Nucleus accumbens (tissue), 56 donors: ENCODE measurements around the gene PTPN23.
"Not testable (repeated sequence)": the region's sequence is repeated elsewhere in the genome, so short reads cannot be mapped to it uniquely, and the experiment has no call there.

Experiments
- DNase-seq, 56 donors: peaks; one replicate each; lab custom pipeline; 2025; lab: John Stamatoyannopoulos, UW

PTPN23 gene

DNA sequence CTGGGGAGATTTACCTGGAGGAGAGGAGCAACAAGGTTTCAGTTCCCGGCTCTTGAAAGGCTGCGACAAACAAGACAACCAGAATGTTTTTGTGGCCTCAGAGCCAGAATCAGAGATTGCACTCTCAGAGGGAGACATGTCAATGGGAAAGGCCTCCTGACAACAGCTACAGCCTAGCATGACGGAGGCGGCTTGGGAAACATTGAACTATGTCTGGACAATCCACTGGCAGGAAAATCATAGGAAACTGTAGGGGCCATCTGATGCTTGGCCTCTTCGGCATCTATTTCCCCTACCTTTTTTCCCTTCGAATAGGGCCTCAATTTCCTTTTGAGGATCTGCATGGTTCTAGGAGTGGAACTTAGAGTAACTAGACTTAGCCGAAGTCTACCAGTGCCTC is 13.2 kb upstream of the PTPN23 start:
- DNase-seq: no peak

DNA sequence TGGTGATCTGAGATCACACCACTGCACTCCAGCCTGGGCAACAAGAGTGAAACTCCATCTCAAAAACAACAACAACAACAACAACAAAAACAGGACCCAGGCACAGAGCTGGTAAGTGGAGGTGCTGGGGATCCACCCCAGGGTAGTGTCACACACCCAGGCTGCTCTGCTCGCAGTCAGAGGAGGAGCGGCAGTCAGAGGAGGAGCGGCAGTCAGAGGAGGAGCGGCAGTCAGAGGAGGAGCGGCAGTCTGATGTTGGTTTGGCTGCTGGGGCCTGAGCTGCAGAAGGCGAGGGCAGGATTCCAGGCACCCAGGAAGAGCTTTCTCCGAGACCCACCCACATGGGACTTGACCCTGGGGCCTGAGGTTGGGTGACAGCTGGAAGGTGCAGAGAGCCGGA is 10.8 kb upstream of the PTPN23 start:
- DNase-seq: not testable (repeated sequence)

DNA sequence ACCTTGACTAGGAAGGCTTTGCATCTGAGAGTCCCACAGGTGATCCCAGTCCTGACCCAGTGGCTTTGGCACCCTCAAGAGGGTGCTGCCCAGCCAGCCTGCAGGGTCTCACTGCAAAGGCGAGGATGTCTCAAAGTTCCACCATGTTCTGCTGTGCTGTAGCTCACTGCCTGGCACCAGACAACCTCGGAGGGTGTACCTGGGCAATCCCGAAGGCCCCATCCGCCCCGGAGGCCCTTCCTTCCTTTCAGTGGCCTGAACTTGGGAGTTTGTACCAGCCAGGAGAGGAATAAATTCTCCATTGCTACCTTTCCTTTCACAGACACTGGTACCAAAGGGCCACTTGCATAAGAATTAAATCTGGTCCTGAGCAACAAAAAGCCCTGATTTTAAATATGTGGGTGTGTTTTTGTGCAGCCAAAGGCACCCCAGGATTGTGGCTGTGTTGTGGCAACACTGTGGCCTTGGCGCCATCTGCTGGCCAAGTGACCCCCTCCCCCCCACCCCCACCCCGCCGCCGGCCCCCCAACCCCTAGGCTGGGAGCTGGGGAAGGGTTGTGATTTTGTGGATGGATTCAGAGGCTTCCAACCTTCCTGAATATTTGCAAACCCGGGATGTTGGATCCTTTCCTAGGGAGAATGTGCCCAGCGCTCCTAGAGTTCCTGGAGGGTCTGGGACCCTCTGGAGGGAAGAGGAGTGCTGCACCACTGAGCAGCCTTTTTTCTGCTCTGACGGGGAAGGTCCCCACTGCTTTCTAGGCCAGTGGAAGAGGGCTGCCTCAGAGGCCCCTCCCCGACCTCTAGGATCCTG is 9.7 kb upstream of the PTPN23 start:
- peak in 4 of 56 donors; percentile 3 to 21 (median 8) for DNase-seq

DNA sequence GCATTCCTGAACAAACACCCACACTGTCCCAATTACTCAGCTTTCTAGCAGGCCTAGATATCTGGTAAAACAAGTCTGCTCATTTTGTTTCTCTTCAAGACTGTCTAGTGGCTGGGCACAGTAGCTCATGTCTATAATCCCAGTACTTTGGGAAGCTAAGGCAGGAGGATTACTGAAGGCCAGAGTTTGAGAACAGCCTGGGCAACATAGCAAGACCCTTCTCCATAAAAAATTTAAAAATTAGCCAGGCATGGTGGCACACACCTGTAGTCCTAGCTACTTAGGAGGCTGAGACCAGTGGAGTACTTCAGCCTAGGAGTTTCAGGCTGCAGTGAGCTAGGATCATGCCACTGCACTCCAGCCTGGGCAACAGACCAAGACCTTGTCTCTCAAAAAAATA is 6.2 kb upstream of the PTPN23 start:
- no peak for DNase-seq

DNA sequence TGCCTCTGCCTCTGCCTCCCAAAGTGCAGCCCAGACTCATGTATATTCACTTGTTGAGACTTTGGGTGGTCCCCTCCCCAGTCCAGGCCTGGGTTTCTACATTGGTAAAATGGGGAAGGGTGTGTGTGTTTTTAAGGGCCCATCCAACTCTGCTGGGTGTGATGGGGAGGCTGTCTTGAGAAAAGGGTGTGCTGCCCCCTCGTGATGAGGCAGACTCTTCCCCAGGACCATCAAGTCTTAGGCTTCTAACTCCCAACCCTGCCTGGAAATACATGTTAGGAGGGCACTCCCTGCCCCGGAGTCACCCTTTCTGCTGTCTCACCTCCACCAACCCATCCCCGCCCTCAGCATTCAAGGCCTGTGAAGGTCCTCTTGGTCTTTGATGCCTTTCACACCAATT is 4.4 kb upstream of the PTPN23 start:
- no peak for DNase-seq

DNA sequence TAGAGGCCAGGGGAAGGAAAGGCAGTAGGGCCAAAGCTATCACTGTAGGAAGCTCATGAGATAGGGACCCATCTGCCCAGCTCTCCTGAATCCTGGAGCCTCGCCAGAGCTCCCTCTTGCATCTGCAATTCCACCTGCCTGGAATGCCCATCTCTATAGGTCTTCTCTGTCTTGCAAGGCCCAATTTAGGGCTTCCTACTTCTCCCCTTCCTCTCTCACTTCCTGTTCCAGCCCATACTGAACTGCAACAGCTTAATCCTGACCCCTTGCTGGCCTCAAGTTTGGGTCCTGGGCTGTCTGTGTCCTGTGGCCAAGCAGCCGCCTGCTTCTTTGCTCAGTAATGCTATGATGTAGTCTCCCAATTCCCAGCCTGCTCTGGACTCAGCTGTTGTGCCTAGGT is 3.6 kb upstream of the PTPN23 start:
- no peak for DNase-seq

DNA sequence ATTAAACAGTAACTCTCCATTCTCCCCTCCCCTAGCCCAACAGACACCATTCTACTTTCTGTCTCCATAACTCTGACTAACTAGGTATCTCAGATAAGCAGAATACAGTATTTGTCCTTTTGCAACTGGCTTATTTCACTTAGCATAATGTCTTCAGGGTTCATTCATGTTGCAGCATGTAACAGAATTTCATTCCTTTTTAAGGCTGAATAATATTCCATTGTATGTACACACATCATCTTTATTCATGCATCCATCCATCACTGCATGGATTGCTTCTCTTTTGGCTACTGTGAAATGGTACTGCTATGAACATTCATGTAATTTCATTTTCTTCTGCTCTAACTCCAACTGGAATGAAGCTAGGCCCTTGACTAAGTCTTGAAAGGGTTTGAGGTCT is 2.0 kb upstream of the PTPN23 start:
- DNase-seq: no peak

DNA sequence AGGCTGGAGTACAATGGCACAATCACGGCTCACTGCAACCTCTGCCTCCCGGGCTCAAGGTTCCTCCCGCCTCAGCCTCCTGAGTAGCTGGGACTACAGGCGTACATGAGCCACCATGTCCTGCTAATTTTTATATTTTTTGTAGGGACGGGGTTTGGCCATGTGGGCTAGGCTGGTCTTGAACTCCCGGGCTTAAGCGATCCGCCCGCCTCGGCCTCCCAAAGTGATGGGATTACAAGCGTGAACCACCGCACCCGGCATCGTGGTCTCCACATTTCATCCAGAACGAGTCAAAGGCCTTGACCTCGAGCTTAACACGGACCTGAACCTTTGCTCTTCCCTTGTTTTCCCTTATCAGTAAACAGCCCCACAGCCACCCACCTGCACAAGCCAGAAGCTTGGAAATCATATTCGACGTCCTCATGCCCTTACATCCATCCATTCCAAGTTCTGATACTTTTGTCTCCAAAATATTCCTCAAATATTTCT is 1.4 kb upstream of the PTPN23 start:
- no peak for DNase-seq

DNA sequence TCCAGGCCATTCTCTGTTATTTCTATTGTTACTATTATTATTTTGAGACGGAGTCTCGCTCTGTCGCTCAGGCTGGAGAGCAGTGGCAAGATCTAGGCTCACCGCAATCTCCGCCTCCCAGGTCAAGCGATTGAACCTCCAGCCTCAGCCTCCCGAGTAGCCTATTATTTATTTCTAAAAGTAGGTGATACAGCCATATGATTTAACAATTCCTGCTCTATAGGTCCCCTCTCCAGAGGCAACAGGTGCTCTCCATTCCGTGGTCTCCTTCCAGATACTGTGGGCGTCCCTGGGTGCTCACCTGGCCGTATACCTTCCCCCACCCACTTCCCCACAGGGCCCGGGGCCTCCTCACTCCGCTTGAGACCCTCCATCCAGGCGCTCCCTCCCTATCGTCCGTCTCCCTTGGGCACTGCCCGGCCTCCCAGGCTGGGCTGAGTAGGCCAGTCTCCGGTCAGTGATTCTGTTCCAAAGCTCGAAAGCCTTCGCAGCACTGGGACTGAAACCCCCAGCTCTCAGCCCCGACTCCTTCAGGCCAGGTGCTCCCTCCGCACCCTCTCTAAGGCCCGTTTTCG is 708 bp upstream of the PTPN23 start:
- peak in 2 of 56 donors; percentile 45 to 61 for DNase-seq

DNA sequence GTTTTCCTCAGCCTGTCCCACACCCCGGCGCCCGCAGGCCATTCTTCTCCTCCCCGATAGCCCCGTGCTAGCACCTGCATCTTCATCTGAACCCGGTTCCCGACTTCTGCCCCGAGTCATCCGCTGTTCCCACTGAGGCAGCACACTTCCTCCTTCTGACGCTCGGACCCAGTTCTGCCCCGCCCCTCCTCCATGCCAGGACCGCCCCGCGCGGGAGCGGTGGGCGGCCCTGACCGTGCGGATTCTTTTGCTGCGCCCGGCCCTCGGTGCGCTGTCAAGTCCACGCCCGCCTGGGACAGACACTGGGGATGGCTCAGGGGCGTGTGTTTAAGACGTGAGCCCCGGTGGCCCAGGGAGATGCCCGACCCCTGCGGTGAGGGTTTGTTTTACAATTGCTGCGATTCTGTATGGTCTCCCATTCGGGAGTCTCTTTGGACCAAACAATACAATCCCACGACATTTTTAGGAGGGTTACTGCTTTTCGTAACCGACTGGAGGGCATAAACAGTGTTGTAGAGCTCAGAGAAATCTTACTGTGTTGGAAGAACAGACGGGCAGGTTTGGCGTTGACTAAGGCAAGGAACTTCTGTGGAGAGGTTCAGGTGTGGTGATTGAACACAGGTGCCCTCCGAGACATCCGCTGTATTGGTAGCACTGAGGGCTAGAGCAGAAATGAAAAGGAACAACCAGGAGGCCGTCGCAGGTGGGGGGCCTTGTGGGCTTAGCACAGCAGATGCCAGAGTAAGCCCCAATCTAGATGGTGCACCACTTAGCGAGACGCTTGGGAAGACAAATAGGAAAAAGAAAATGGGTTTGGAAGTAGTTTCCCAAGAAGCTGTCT is 716 bp downstream of the PTPN23 start:
- peak in 48 of 56 donors; percentile 33 to 84 (median 71) for DNase-seq

DNA sequence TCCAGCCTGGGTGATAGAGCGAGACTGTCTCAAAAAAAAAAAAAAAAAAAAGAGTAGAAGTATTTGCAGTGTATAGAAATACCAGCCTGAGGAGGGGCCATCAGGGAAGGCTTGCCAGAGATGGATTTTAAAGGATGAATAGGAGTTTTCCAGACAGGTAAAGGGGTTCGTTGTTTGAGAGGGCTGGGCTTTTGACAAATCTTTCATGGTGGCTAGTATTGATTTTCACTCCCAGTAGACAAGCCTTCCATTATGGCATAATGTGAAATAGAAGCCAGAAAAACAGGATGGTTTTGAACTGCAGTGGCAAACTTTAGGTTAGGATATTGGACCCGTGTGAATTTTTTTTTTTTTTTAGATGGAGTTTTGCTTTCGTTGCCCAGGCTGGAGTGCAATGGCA is 3.6 kb downstream of the PTPN23 start:
- DNase-seq: no peak

DNA sequence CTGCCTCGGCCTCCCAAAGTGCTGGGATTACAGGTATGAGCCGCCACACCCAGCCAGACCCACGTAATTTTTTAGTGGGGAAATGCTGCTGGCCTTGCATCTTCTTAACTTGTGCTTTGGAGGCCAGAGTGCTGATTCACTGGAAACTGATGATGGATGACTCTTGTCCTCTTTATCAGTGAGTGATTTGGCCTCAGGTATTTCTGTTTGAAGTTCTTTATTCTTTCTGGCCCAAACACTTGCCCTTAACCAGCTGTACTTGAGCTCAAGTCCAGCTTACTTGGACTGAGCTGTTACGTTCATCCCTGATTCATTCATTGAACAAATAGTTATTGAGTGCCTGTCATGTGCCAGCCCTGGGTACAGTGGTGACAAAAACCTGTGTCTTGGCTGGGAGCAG is 4.2 kb downstream of the PTPN23 start:
- DNase-seq: no peak

DNA sequence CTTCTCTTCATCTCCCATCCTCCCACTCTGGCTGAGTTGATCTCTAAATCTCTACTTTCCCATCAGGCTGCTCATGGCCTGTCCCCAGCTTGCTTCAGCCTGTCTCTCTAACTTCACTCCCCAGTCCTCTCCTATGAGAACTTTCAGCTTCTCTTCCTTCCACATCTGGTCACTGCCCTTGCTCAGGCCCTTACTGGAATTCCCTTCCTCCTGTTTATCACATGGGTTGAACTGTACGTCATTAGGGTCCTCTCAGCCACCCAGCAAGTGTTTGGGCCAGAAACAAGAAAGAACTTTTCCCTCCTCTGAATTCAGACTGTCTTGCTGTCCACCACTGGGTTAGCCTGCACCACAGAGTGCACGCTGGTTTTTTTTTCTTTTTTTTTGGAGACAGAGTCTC is 5.0 kb downstream of the PTPN23 start:
- no peak for DNase-seq

DNA sequence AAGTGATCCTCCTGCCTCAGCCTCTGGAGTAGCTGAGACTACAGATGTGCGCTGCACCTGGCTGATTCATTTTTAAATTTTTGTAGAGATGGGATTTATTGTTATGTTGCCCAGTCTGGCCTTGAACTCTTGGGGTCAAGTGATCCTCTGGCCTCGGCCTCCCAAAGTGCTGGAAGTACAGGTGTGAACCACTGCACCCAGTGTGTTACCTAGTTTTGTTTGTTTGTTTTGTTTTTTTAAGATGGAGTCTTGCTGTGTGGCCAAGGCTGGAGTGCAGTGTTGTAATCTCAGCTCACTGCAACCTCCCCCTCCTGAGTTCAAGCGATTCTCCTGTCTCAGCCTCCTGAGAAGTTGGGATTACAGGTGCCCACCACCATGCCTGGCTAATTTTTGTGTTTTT is 12.1 kb downstream of the PTPN23 start:
- no peak for DNase-seq

DNA sequence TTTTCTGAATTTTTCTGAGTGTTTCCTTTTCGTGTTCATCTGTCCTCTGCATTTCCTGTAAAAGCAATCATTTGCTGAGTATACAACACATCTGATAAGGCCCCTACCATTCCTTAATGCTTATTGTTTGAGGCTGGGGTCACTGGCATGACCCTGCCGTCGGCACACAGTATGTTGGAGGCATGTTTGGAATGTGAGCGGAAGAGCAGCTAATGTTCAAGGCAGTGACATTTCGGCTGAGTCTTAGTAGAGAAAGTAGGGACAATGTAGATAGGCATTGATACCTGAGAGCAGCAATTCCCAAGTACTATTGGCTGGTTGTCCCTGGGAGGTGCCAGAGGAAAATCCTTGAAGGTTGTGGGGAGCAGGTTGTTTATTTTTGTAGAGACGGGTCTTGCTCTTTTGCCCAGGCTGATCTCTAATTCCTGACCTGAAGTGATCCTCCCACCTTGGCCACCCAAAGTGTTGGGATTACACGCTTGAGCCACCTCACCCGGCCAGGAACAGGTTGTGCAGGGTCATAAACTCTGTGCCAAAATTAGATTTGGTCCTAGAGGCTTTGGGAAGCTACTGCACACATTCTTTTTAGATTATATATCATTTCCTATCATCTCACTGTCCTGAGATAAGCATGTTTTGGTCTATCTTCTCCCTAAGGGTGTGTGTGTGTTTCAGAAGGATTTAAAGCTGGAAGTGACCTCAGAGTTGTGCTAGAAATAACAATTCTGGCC is 13.5 kb downstream of the PTPN23 start:
- DNase-seq: no peak

DNA sequence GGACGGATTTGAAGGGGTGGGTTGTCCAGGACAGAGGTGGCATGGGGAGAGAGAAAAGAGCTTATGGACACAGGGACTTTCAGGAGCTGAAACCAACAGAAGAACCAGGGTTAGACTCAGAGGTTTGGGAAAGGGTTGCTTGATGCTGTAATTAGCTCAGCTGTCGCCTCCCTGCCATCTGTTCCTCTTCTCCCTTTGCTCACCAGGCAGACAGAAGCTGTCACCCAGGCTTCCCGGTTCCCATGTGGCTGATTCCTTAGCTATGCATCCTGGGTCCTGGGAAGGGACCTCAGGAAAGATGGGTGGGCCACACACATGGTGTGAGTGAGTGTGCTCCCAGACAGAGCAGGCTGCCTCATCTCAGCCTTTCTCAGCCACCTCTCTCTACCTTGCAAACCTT is 14.1 kb downstream of the PTPN23 start:
- no peak for DNase-seq

DNA sequence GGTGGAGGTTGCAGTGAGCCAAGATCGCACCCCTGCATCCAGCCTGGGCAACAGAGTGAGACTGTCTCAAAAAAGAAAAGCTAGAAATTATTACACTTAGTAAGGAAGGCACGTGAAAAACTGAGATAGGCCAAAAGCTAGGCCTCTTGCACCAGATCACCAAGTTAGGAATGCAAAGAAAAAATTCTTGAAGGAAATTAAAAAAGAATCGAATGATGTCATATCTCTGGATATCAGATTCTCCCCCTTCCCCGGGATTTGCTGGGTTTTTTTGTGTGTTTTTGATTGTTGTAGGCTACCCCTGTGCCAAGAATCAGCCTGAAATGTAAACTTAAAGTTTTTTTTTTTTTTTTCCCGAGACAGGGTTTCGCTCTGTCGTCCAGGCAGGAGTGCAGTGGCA is 17.4 kb downstream of the PTPN23 start:
- DNase-seq: no peak

DNA sequence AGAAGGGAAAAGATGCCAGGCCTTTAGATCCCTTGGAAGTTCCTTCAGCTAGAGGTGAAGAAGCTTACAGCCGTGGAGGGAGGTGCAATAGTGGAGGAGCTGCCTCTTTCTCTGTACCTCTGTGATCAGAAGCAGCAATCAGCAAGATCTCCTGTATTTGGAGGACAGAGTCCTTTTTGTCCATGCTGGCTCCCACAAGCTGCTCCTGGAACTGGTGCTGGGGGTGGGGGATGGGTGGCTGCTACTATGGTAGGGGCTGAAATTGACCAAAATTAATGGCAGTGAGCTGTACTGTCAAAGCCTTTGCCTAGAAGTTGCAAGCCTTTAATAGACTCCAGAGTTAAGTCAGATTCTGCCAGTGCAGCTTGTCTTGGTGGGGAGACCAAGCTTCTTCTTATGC is 18.2 kb downstream of the PTPN23 start:
- peak in 2 of 56 donors; percentile 16 to 26 for DNase-seq

DNA sequence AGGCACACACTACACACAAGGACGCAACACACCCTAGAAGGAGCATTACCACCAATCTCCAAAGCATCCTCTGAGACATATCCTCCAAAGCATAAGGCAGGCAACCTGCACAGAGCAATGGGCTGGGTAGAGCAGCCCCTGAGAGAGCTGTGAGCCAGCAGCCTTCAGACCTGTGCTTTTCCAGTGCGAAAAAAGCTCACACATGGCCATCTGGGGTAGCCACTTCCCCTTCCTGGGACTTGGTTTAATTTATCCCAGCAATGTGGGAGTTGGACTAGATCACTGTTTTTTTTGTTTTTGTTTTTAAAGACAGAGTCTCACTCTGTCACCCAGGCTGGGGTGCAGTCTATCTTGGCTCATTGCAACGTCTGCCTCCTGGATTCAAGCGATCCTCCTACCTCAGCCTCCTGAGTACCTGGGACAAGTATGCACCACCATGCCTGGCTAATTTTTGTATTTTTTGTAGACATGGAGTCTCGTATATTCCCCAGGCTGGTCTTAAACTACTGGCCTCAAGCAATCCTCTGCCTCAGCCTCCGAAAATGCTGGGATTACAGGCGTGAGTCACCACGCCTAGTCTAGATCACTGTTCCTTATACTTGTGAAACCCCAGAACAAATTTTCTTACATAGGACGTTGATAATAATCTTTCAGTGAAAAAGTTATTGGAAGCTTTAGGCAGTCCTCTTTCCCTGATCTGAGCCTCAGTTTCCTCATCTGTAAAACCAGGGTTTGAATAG is 18.9 kb downstream of the PTPN23 start:
- DNase-seq: no peak

DNA sequence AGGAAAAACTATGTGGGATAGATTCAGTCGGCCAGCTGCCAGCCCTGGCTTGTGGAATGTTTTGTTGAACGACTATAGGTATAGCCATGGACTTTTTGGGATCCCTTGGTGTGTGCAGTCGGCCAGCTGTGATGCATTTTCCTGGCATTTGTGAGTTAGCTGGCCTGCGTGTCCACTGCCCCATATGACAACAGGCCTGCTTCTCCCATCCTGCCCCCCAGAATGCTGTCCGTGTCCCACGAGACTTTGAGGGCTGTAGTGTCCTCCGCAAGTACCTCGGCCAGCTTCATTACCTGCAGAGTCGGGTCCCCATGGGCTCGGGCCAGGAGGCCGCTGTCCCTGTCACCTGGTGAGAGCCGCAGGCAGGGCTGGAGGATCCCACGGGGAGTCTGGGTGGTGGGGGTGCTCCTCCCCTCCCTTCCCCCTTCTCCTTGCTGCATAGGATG is 23.6 kb downstream of the PTPN23 start:
- no peak for DNase-seq
